ENCODE data around the gene C16orf74. TPM values are rescaled to one million over a fixed set of nuclear protein-coding genes. Genes with fewer than 3 reads are reported as not detected.

C16orf74 gene
- polyA plus RNA-seq, 2 of the 4 experiments (the other 2 are of a cell fraction): 3.8 to 9.1 TPM

GRCh38 chr16:85757341-85757822 lies 6.5 kb upstream of the C16orf74 start:
- TF ChIP-seq HOXB13 (CRISPR knock-in tag; IDR thresholded peaks at IDR 0.05; ENCODE audit: low read depth) (no peak), HOXB5 (CRISPR knock-in tag; IDR thresholded peaks at IDR 0.05) (no peak), MAX (IDR thresholded peaks at IDR 0.05) (no peak), KDM1A (IDR thresholded peaks at IDR 0.05; ENCODE audit: low read depth) (no peak), EHF (CRISPR knock-in tag; IDR thresholded peaks at IDR 0.05) (no peak), TP53 (CRISPR knock-in tag; IDR thresholded peaks at IDR 0.05) (no peak), HEYL (CRISPR knock-in tag; IDR thresholded peaks at IDR 0.05) (no peak), FOSB (CRISPR knock-in tag; IDR thresholded peaks at IDR 0.05) (no peak), ZSCAN20 (CRISPR knock-in tag; IDR thresholded peaks at IDR 0.05) (no peak), E2F6 (IDR thresholded peaks at IDR 0.05; ENCODE audit: borderline replicate concordance, low read depth) (no peak)

GRCh38 chr16:85755929-85756768 lies 5.3 kb upstream of the C16orf74 start:
- Histone ChIP-seq H3K27ac (no peak overlapping the region), H3K4me3 (no peak overlapping the region), H3K4me1 (peaks cover 14% of the 10 kb centered on the region), H3K4me2 (no peak overlapping the region), H3K9me3 (no peaks in the 10 kb centered on the region)
- CTCF ChIA-PET: interaction anchor here (1.1 kb wide), 1 partner anchor 39 kb away, joined by 4 read pairs; no protein-coding TSS in a partner anchor
- ATAC-seq: no peak
- DNase-seq (ENCODE audit: low read depth in 1 of 2, low spot score in 1 of 2): no peak
- POLR2A ChIA-PET: no interaction called here
- 80% methylated on average over 25 of the region's 25 CpGs for WGBS (ENCODE audit: missing lambda C conversion rate)
- FAIRE-seq: no peak
- TF ChIP-seq MAX (IDR thresholded peaks at IDR 0.05) (no peak), SREBF2 (IDR thresholded peaks at IDR 0.05) (no peak), KDM5A (IDR thresholded peaks at IDR 0.05) (no peak), REST (IDR thresholded peaks at IDR 0.05) (no peak), HOXA7 (CRISPR knock-in tag; IDR thresholded peaks at IDR 0.05) (no peak), RFX5 (IDR thresholded peaks at IDR 0.05) (no peak), E2F6 (IDR thresholded peaks at IDR 0.05; ENCODE audit: borderline replicate concordance, low read depth) (no peak), EHMT2 (IDR thresholded peaks at IDR 0.05; ENCODE audit: low read depth) (no peak)

More at GRCh38 chr16:85757341-85757822, 6.5 kb upstream of the C16orf74 start:
- no peaks in the 10 kb centered on the region for H3K9me3 ChIP-seq
- DNase-seq (ENCODE audit: low read depth in 1 of 2, low spot score in 1 of 2) (no peak), ATAC-seq (no peak), FAIRE-seq (no peak)
- H3K4me3 ChIP-seq: no peak overlapping the region
- no peak overlapping the region for H3K4me2 ChIP-seq
- H3K4me1 ChIP-seq: peaks cover 6% of the 10 kb centered on the region; the same call in 2 of the 3 replicates
- WGBS (ENCODE audit: missing lambda C conversion rate): 69% methylated on average over 7 of the region's 7 CpGs
- CTCF ChIA-PET: interaction anchor here (0.6 to 1.1 kb wide), 3 partner anchors 40 to 62 kb away, joined by 3 to 4 read pairs (median 3); no protein-coding TSS in a partner anchor
- POLR2A ChIA-PET: no interaction called here
- no peak overlapping the region for H3K27ac ChIP-seq
